SK-N-MC (cell line): ENCODE results near the gene CHN1.

Experiments used
- DNase-seq: peaks from one replicate; pipeline ENCODE4 v3.0.0-alpha.2; 2011; ENCODE audit warnings: low read depth, low spot score
- H3K27ac ChIP-seq: fragments of 200-600 bp; sonication (generic); 2 replicates; pipeline ENCODE4 v1.5.1; 2016; ENCODE audit warnings: mixed run types
- H3K36me3 ChIP-seq: fragments of 200-600 bp; sonication (generic); 2 replicates; pipeline ENCODE4 v1.6.1; 2017; ENCODE audit warnings: antibody characterized with exemption, low read length, mixed read lengths; ENCODE audit not compliant: insufficient read depth
- H3K4me3 ChIP-seq: fragments of 200-600 bp; sonication (generic); 2 replicates; pipeline ENCODE4 v1.5.1; 2016
- H3K9ac ChIP-seq: fragments of 200-600 bp; sonication (generic); 2 replicates; pipeline ENCODE4 v1.8.0; 2017; ENCODE audit warnings: mixed run types, mixed read lengths; ENCODE audit not compliant: insufficient read length
- H3K9me3 ChIP-seq: fragments of 200-600 bp; sonication (generic); 2 replicates; pipeline ENCODE4 v1.6.1; 2017; ENCODE audit warnings: low read depth, mild to moderate bottlenecking, antibody characterized with exemption, low read length, moderate library complexity, mixed read lengths
- EZH2 ChIP-seq: fragments of 200-600 bp; sonication (generic); IDR thresholded peaks from one replicate; pipeline ENCODE4 v1.6.1; 2017; ENCODE audit warnings: antibody characterized with exemption
- FOXP2 ChIP-seq: optimal IDR thresholded peaks from 2 replicates; pipeline ENCODE3; 2011; ENCODE audit warnings: mild to moderate bottlenecking, moderate library complexity; ENCODE audit not compliant: insufficient read depth; ENCODE audit errors: extremely low read length, control extremely low read depth
- POLR2AphosphoS5 ChIP-seq: IDR thresholded peaks from 2 replicates; pipeline ENCODE4 v1.6.1; 2012; ENCODE audit warnings: mild to moderate bottlenecking, low read depth, low read length, borderline replicate concordance

CHN1 gene

GRCh38 chr2:174846941-174847938, 157.9 kb downstream of the CHN1 start:
- Histone ChIP-seq H3K36me3 (no peaks in the 10 kb centered on the region), H3K4me3 (peak overlapping the region; percentile 76), H3K9me3 (no peaks in the 10 kb centered on the region), H3K27ac (peak overlapping the region; percentile 52; the same call in 1 of the 2 replicates), H3K9ac (peak overlapping the region; percentile 24)
- peak; percentile 70 for DNase-seq
- TF ChIP-seq FOXP2: no peak
- TF ChIP-seq POLR2AphosphoS5: no peak
- TF ChIP-seq EZH2: no peak

GRCh38 chr2:174846218-174846617, 159.0 kb downstream of the CHN1 start:
- TF ChIP-seq POLR2AphosphoS5 (no peak), EZH2 (no peak), FOXP2 (no peak)
- Histone ChIP-seq H3K9ac (peak overlapping the region; percentile 24), H3K36me3 (no peaks in the 10 kb centered on the region), H3K27ac (peak overlapping the region; percentile 47; the same call in 1 of the 2 replicates), H3K9me3 (no peaks in the 10 kb centered on the region), H3K4me3 (peak overlapping the region; percentile 76)
- DNase-seq: no peak

DNA sequence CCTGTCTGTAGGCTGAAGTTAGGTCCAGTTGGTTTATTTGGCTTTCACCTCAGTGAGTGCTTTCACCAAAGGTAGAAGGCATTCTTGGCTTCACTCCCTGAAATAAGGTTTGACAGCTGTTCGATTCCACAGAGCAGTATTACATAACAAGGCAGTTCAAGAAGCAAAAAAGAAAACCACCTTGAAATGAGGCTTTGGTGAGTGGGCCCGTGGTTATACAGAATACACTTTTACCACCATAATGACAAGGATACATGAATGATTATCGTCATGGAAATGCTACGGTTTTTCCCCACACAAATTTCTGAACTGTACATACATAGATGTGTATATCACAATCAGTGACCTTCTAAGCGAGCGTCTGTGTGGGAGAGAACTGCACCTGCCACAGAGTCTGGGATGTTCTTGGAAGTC, 160.9 kb downstream of the CHN1 start:
- no peak overlapping the region for H3K9ac ChIP-seq
- no peaks in the 10 kb centered on the region for H3K36me3 ChIP-seq
- TF ChIP-seq FOXP2 (no peak), EZH2 (no peak), POLR2AphosphoS5 (no peak)
- DNase-seq: no peak
- no peak overlapping the region for H3K27ac ChIP-seq
- no peak overlapping the region for H3K4me3 ChIP-seq
- no peaks in the 10 kb centered on the region for H3K9me3 ChIP-seq

- Histone ChIP-seq H3K9ac (no peak overlapping the region), H3K9me3 (no peaks in the 10 kb centered on the region), H3K27ac (no peak overlapping the region), H3K36me3 (no peaks in the 10 kb centered on the region), H3K4me3 (no peak overlapping the region)
- DNase-seq: no peak
- TF ChIP-seq POLR2AphosphoS5: no peak
- TF ChIP-seq EZH2: no peak
- no peak for TF ChIP-seq FOXP2
These were observed 162.7 kb downstream of the CHN1 start for GRCh38 chr2:174842496-174842895.

DNA sequence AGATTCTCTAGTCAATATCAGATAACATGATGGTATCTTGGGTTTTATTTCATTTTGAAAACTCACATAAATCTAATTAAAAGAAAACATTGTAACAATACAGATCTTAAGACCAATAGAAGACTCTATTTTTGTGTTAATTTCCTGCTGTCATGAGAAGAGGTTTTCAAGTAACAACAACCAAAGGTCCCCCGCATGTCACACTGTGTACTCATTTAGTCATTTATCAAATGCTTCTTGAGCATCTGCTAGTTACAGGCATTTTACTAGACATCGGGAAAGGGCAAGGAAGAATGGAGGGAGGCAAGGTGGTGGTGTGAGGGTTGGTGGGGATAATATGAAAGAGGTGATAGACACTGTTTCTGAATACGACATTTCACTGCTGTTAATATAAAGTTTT, 163.2 kb downstream of the CHN1 start:
- Histone ChIP-seq H3K27ac (no peak overlapping the region), H3K4me3 (no peak overlapping the region), H3K9me3 (no peaks in the 10 kb centered on the region), H3K36me3 (no peaks in the 10 kb centered on the region), H3K9ac (no peak overlapping the region)
- DNase-seq: no peak
- TF ChIP-seq EZH2 (no peak), POLR2AphosphoS5 (no peak), FOXP2 (no peak)

GRCh38 chr2:174841350-174841749, 163.8 kb downstream of the CHN1 start:
- H3K9ac ChIP-seq: no peak overlapping the region
- no peaks in the 10 kb centered on the region for H3K36me3 ChIP-seq
- H3K27ac ChIP-seq: no peak overlapping the region
- DNase-seq: no peak
- no peak overlapping the region for H3K4me3 ChIP-seq
- TF ChIP-seq FOXP2 (no peak), POLR2AphosphoS5 (no peak), EZH2 (no peak)
- H3K9me3 ChIP-seq: no peaks in the 10 kb centered on the region

GRCh38 chr2:174840436-174840835, 164.7 kb downstream of the CHN1 start:
- DNase-seq: no peak

DNA sequence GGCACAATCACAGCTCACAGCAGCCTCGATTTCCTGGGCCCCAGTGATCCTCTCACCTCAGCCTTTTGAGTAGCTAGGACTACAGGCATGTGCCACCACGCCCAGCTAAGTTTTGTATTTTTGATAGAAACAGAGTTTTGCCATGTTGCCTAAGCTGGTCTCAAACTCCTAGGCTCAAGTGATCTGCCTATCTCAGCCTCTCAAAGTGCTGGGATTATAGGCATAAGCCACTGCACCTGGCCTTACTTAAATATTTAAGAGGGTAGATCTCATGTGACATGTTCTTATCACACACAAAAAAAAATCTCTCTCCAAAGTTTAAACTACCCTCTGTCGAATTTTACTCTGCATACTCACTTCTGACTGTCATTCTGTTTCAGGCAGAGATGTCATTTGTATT, 165.5 kb downstream of the CHN1 start:
- DNase-seq: no peak
- TF ChIP-seq POLR2AphosphoS5 (no peak), EZH2 (no peak), FOXP2 (no peak)
- H3K27ac ChIP-seq: no peak overlapping the region

More at GRCh38 chr2:174840436-174840835, 164.7 kb downstream of the CHN1 start:
- Histone ChIP-seq H3K36me3 (no peaks in the 10 kb centered on the region), H3K9me3 (no peaks in the 10 kb centered on the region), H3K9ac (no peak overlapping the region), H3K27ac (no peak overlapping the region), H3K4me3 (no peak overlapping the region)
- TF ChIP-seq EZH2 (no peak), POLR2AphosphoS5 (no peak), FOXP2 (no peak)

More for the DNA sequence above, 165.5 kb downstream of the CHN1 start:
- Histone ChIP-seq H3K9ac (no peak overlapping the region), H3K36me3 (no peaks in the 10 kb centered on the region), H3K9me3 (no peaks in the 10 kb centered on the region), H3K4me3 (no peak overlapping the region)
